ENCODE results near the gene SLC66A2. TPM values are rescaled to one million over a fixed set of nuclear protein-coding genes. Genes with fewer than 3 reads are reported as not detected.

Gene SLC66A2
- total RNA-seq, 1 donor from 2014 or later: 25.4 TPM

DNA sequence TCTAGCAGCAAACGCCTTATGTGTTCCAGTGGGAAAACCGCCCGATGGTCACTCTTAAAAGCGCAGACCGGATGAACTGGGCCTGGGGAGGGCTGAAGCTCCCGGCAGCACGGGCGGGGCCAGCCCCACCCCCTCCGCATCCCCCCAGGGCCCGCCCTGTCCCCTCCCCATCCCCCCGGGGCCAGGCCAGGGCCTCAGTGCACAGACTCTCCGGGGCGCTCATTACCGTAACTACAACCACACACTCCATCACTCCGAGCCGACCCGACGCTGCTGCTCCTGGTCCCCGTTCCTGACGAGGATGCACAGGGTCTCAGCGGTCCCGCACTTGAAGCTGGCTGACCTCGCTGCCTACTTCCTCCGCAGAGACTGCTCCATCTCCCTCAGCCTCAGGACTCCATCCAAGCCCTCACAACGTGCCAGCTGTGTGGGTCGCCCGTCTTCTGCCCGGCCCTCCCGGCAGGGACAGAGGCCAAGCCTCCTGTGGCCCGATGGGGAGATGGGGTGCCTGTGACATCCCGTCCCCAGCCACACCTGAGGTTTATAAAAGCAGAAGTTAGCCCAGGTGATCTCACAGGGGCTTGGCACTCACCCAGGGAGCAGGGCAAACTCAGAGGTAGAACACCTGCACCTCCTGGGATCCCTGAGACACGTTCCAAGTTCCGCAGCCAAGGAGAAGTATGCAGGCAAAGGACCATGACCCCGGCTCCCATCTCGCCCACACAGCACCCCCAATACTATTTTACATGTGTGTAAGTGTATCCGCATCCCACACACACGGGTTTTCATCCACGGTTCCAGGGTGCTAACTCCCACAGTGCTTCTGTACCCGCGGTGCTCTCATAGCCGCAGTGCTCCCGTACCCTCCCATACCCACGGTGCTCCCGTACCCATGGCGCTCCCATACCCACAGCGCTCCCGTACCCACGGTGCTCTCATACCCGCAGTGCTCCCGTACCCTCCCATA is 36.0 kb downstream of the SLC66A2 start:
- ATAC-seq (ENCODE audit: poor library complexity) (peak; percentile 28), DNase-seq (no peak)
- intact Hi-C loops (cut with DNase I): no loop called here

DNA sequence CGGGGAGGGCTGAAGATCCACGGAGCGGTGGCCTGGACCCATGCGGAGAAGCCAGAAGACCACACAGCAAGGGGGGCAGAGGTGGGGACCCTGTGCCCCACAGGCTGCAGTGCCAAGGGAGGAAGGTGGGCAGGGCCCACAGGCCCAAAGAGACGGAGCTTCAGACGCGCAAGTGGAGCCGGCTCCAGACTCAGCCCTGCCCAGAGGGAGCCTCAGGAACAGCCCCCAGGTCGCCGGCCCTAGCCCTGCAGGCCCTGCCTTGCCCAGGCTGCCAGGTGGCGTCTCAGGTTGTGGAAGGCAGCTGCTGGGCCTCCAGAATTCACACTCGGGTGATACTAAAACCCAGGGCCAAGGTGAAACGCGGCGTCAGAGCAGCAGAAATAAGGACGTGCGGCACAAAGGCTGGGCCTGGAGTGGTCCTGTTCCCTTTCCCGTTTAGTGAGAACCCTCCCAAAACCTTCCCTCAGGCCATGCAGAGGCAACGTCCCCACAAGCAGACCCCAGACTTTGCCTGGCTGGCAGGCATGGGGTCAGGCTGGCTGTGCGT is 36.8 kb downstream of the SLC66A2 start:
- DNase-seq (no peak), ATAC-seq (ENCODE audit: poor library complexity) (no peak)
- intact Hi-C loops (cut with DNase I): no loop called here

DNA sequence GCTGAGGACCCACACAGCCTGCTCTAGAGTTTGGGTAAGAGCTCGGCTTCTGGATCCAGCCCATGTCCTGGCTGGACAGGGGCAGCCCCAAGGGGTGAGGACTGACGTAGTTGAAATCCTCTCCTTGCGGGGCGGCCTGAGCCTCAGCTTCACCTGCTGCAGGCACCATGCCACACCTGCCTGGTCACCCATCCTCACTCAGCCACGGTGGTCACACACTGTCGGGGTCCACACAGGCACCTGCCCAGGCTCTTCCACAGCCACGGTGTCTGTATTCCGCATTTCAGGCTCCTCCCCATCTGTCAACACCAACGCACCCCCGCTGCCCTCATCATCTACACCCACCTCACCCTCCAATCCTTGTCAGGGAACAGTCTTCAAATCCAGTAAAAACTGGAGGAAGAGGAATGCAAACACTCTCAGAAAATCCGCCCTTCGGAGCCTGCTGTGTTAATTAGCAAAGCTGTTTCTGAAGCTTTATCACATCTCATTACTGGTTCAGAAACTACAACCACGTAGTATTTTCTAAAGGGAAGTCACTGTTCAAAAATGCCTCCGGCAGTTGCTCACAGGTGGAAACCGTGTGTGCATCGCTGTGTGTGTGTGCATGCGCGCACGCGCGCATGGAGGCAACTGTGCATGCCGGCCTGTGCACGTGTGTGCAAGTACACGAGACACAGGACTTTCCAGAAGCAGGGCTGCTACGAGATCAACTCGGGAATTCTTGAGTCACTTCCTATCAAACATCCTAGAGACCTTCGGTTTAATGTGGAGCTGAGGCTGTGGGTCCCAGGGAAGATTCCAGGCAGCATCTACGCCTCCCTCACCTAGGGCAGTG is 38.2 kb downstream of the SLC66A2 start:
- intact Hi-C loops (cut with DNase I): no loop called here
- no peak for ATAC-seq (ENCODE audit: poor library complexity)
- no peak for DNase-seq

DNA sequence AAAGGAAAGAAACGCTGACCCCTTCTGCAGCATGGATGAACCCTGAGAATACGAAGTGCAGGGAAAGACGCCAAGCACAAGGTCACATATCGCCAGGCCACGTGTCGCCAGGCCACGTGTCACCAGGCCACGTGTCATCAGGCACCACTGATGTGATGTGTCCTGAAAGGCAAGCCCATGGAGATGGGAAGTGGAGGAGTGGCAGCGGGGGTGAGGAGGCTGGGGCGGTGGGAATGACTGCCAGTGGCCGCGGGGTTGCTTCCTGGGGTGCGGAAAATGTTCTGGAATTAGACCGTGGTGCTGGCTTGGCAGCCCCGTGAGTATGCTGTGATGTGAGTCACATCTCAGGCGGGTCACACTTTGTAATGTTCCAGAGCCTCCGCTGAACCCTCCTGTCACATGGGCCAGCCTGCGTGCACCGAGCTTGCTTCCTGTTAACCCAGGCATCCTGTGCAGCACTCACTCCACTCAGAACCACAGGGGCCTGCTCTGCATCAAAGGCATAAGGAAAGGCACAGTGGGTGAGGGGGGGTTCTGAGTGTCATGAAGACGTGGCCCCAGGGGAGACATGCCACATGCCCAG is 39.0 kb downstream of the SLC66A2 start:
- ATAC-seq (ENCODE audit: poor library complexity) (no peak), DNase-seq (peak; percentile 37)
- intact Hi-C loops (cut with DNase I): no loop called here

DNA sequence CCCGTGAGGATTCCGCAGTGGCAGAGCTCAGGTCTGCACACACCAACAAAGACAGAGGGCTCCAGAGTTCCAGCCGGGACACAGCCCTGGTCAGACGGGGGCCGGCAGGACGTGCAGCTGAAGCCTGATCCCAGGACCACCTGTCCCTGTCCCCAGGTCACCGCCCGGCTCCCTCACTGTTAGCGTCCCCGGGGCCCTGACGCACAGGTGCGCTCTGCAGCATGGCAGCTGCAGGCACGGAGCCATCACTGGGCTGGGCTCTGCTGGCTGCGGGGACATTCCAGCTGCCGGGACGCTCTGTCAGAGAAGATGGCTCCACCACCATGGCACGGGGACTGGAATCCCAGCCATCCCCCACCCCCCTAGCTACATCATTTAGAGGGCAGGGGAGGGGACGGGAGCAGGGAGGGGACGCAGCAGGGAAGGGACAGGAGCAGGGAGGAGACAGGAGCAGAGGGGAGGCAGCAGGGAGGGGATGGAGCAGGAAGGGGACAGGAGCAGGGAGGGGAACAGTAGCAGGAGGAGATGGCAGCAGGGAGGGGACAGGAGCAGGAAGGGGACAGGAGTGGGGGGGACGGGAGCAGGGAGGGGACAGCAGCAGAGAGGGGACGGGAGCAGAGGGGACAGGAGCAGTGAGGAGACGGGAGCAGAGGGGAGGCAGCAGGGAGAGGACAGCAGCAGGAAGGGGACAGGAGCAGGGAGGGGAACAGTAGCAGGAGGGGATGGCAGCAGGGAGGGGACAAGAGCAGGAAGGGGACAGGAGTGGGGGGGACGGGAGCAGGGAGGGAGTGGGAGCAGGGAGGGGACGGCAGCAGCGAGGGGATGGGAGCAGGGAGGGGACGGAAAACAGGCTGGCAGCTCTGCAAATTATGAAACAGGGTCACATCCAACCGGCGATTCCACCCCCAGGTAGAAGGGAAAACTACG is 39.8 kb downstream of the SLC66A2 start:
- DNase-seq (no peak), ATAC-seq (ENCODE audit: poor library complexity) (no peak)
- intact Hi-C loops (cut with DNase I): no loop called here

DNA sequence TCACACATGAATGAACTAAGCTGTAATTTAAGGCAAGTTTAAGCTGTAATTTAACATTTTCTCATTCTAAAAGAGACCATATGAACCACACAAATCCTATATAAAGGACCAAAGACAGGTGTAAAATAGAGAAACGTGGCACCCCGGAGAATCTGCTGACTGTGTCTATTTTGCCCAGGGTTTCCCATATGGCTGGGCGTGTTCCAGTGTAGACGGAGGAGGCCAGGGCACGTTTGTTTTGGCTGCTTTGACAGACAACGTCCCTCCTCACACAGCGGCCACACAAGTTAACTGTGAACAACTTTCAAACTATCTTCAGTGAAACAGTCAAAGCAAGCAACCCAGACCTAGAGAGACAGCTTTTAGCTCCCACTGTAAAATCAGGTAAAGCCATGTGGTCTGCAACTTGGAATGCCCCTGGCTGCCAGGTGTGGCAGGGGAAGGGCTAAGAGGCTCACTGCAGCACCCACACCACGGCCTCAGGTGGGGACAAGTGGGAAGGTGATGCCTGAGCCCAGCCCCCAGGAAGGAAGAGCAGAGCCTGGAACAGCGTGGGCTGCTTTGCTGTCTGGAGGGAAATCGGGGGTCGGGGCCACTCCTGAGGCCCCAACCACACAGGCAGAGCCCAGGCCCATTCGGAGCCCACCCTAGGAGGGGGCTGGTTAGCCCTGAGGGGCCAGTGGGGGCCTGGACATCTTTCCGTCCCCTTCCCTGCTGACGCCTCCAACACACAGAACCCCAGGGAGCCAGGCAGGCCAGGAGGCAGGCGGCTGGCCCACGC is 40.7 kb downstream of the SLC66A2 start:
- DNase-seq (no peak), ATAC-seq (ENCODE audit: poor library complexity) (no peak)
- intact Hi-C loops (cut with DNase I): no loop called here

DNA sequence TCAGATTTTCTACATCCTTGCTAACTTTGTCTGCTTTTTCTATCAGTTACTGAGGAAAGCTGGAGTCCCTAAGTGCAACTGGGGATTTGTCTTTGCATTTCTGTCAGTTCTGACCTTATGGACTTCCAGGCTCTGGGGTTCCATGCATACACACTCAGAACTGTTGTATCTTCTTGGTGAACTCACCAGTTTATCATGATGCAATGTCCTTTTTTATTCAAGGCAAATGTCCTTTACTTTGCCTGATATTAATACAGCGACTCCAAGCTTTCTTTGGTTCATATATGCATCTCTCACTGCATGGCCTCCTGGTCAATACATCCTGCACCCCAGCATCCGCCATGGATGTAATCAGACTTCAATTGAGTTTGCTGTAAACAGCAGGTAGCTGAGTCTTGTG is 44.7 kb downstream of the SLC66A2 start:
- ATAC-seq (ENCODE audit: poor library complexity): no peak
- intact Hi-C loops (cut with DNase I): no loop called here

DNA sequence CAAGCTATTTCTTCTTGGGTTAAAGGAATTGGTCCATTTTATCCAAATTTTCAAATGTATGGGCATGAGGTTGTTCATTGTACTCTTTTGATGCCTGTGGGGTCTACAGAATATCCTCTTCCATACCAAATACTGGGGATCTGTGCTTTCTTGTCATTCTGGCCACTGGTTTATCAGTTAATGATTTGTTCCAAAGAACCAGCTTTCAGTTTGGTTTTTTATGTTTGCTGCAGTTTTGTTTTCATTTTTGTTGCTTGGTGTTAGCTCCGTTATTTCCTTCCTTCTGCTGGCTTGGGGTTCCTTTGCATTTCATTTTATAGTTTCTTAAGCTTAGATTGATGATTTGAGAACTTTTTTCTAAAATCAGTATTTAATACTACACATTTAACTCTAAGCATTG is 45.5 kb downstream of the SLC66A2 start:
- intact Hi-C loops (cut with DNase I): no loop called here

More for the DNA sequence above, 44.7 kb downstream of the SLC66A2 start:
- DNase-seq: no peak

DNA sequence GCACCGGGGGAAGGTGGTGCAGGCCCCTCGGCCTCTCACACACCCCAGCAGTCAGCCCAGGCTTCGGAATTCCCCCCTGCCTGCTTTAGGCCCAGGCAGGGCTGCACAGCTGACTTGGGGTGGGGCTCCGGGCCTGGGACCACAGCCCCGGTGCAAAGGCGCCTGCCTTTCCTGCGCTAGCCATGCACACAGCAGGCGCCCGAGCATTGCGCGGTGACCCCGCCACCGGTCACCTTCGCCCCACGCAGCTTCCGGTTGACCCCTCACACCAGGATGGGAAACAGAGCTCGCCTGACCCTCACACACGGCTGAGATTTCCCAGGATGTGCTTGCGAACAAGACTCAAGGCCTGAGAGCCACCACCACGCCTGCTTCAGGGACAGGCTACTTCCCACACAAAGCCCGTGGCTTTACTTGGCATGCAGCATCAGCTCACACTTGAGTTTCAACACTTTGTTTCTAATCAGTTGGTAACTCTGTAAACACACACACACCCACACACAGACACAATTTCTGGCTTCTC is 46.0 kb downstream of the SLC66A2 start:
- peak; percentile 39 for DNase-seq
- no peak for ATAC-seq (ENCODE audit: poor library complexity)
- intact Hi-C loops (cut with DNase I): no loop called here

More for the DNA sequence above, 45.5 kb downstream of the SLC66A2 start:
- DNase-seq (no peak), ATAC-seq (ENCODE audit: poor library complexity) (no peak)

DNA sequence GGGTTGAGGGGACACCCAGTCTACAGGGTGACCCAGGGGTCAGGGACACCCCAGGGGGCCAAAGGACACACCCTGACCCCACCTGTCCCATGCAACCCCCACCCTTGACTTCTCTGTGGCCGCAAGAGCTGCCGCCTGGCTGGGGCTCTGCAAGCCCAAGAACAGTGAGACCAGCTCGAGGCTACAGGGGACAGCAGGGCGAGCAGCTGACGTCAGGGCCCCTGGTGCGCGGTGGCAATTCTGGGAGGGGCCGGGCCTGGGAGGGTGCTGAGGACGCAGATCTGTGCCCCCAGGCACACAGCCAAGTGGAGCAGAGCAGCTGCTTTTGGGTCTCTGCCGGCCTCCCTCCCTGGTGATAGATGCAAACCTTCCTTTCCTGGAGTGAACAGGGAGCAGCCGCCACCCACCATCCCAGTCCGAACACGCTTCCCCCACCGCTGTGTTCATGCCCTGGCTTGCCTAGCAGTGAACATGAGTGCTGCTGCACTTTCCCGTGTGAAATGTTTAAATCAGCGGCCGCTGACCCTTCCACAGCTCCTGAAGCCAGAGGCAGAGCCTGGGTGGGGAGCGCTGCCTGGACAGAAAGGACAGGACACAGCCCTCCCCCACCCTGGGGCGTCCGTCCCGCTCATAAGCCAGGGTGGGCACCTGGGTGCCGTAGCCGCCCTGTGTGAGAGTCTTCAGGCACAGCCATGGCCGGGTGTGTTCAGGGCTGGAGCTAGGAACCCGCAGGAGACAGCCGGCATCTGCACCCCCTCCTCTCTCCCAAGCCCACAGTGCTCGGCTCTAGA is 46.9 kb downstream of the SLC66A2 start:
- DNase-seq (peak; percentile 39), ATAC-seq (ENCODE audit: poor library complexity) (no peak)
- intact Hi-C loops (cut with DNase I): no loop called here

DNA sequence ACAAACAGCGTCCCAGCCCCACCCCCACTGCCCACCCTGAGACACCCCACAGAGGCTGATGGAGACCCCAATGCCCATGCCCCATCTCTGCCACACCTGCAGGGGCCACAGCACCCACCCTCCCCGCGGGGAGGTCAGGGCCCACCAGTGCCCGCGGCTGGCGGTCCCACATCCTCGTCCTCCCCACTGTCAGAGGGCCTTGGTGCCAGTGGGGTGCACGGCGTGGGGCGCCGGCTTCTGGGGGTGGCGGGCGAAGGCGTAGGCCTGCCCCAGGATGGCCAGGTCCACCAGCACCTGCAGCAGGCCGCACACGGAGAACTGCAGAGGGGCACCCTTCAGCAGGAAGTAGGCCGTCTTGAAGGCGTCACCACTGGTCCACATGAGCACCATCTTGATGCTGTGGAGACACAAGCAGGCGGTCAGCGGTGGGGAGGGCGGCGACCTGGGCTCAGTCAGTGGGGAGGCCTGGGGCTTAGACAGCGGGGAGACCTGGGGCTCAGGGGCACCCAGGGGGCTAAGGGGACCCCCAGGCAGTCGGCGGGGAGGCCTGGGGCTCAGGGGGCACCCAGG is 47.6 kb downstream of the SLC66A2 start:
- no peak for ATAC-seq (ENCODE audit: poor library complexity)
- DNase-seq: no peak
- intact Hi-C loops (cut with DNase I): no loop called here

DNA sequence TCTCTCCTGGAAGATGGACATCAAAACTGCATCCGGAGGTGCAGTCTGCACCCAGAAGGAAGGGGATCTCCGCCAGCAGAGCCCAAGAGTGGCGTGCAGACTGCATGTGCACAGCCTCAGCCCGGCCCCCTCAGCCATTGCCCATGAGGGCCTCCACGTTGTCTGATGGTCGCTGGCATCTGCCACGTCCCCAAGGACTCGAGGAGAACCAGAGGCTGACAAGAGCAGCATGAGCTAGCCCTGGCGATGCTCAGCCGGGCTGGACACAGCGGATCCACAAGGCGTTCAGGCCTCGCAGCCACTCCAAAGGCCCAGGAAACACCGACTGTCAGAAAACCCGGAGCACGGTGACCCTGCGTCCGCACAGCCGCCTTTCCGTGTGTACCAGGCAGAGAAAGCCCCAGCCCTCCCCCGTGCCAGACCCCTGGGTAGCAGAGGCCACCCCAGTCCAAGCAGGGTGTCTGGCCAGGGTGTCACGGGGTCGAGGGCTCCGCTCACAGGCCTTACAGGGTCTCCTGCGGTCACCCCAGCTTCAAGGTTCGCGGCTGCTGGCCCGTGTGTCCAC is 48.3 kb downstream of the SLC66A2 start:
- peak; percentile 32 for DNase-seq
- intact Hi-C loops (cut with DNase I): no loop called here
- ATAC-seq (ENCODE audit: poor library complexity): no peak

DNA sequence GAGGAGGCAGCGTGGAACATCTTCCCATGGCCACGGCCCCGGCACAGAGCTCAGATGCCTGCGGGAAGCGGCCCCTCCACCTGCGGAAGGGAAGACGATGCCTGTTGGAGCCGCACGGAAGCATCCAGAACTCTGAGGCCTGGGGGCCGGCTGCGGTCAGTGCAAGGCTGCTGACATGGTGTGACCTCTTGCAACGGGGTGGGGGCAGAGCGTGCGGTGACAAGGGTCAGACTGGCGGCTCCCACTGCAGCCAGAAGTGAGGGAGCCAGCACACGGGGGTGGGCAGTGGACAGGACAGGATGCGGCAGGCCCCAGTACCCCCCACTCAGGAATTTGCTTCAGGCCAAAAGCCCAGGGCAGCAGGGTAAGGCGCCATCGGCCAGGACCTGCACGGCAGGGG is 48.8 kb downstream of the SLC66A2 start:
- intact Hi-C loops (cut with DNase I): no loop called here
- DNase-seq: peak; percentile 32

DNA sequence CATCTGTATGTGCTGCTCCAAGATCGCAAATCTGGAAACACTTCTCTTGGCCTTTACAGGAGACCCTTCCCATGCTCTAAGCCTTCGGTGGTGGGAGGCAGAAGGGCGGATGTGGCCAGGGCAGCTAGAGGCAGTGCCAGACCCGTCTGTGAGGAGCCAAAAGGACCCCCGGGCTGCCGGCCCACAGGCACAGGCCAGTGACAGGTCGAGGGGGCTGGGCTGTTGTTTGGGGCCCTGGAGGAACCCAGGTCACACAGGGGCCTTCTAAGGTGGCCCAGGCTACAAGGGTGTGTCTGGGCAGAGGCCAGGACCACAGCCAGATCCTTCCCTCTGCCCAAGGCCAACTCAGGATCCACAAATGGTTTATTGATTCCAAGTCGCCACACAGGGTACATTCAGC is 49.4 kb downstream of the SLC66A2 start:
- DNase-seq (no peak), ATAC-seq (ENCODE audit: poor library complexity) (no peak)
- intact Hi-C loops (cut with DNase I): no loop called here

More for the DNA sequence above, 48.8 kb downstream of the SLC66A2 start:
- ATAC-seq (ENCODE audit: poor library complexity): no peak

DNA sequence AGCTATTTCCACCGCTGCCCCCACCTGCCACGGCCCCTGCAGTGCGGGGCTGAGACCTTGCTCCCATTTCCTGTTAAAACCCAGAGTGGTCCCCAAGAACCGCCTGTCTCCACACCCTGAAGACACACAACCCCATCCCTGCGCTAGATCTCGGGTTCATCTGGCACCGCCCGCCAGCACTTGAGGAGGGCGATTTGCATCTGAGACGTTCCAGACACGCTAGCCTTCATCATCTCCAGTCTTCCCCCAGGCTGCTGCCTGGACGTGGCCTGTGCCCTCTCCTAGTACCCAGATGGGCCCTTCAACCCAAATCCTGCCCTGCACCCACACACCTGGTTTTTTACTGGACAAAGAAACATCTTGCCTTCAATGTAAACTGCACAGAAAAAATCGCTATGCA is 49.8 kb downstream of the SLC66A2 start:
- intact Hi-C loops (cut with DNase I): no loop called here
- no peak for DNase-seq
- no peak for ATAC-seq (ENCODE audit: poor library complexity)

Data from Right ventricle myocardium superior (tissue), 1 donor.